ACC112 (cell line): ENCODE data around the gene ARHGAP4.

Experiments used
- H2AFZ ChIP-seq: fragments of 200-600 bp; sonication (generic); one replicate; pipeline ENCODE4 v1.6.0; 2017; ENCODE audit warnings: antibody characterized with exemption, low read length; ENCODE audit not compliant: unreplicated experiment
- H3K27ac ChIP-seq: fragments of 200-600 bp; sonication (generic); 2 replicates; pipeline ENCODE4 v1.5.1; 2014; ENCODE audit warnings: low read depth, mild to moderate bottlenecking, antibody characterized with exemption, low read length, moderate library complexity
- H3K27me3 ChIP-seq: fragments of 200-600 bp; sonication (generic); 2 replicates; pipeline ENCODE4 v1.6.1; 2014; ENCODE audit warnings: mild to moderate bottlenecking, antibody characterized with exemption, low read length, moderate library complexity, mixed read lengths; ENCODE audit not compliant: insufficient read depth
- H3K36me3 ChIP-seq: fragments of 200-600 bp; sonication (generic); 2 replicates; pipeline ENCODE4 v1.6.1; 2016; ENCODE audit warnings: mild to moderate bottlenecking, antibody characterized with exemption, low read length, moderate library complexity, mixed read lengths; ENCODE audit not compliant: insufficient read depth
- H3K4me1 ChIP-seq: fragments of 200-600 bp; sonication (generic); one replicate; pipeline ENCODE4 v1.6.1; 2016; ENCODE audit warnings: low read length, mixed read lengths; ENCODE audit not compliant: insufficient read depth, unreplicated experiment, control insufficient read depth
- H3K4me3 ChIP-seq: fragments of 200-600 bp; sonication (generic); 2 replicates; pipeline ENCODE4 v1.5.1; 2014; ENCODE audit warnings: mild to moderate bottlenecking, low read depth, low read length
- H3K79me2 ChIP-seq: fragments of 200-600 bp; sonication (generic); one replicate; pipeline ENCODE4 v1.6.0; 2016; ENCODE audit warnings: low read length; ENCODE audit not compliant: control insufficient read depth, unreplicated experiment, insufficient read depth

The ARHGAP4 gene

DNA sequence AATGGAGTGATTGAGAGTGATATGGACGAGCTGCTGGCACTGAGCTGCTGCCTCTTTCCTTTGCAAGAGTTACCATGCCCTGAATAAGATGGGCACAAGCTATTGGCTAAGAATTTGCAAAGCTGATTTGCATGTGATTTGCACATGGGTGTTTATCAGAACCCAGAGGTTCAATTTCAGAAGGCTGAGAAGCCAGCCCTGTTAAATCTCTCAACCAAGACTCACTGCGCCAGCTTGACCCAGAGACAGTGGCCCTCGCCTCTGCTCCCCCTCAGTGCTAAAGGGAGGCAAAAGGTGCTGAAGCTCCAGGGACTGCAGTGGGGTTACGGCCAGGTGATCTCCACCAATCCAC lies 701 bp downstream of the ARHGAP4 start:
- no peak overlapping the region for H3K4me3 ChIP-seq
- no peaks in the 10 kb centered on the region for H3K79me2 ChIP-seq
- H3K4me1 ChIP-seq = peaks cover 9% of the 10 kb centered on the region
- no peak overlapping the region for H2AFZ ChIP-seq
- no peak overlapping the region for H3K27ac ChIP-seq
- no peaks in the 10 kb centered on the region for H3K27me3 ChIP-seq
- no peaks in the 10 kb centered on the region for H3K36me3 ChIP-seq

- H3K4me3 ChIP-seq = no peak overlapping the region
- no peaks in the 10 kb centered on the region for H3K36me3 ChIP-seq
- H3K27ac ChIP-seq = no peak overlapping the region
- no peaks in the 10 kb centered on the region for H3K79me2 ChIP-seq
- peaks cover 9% of the 10 kb centered on the region for H3K4me1 ChIP-seq
- H3K27me3 ChIP-seq = no peaks in the 10 kb centered on the region
- no peak overlapping the region for H2AFZ ChIP-seq
These were observed 1.8 kb downstream of the ARHGAP4 start for GRCh38 chrX:153924149-153924861.

GRCh38 chrX:153922932-153923857 lies 2.9 kb downstream of the ARHGAP4 start:
- Histone ChIP-seq H2AFZ (no peak overlapping the region), H3K4me1 (peaks cover 9% of the 10 kb centered on the region), H3K27me3 (no peaks in the 10 kb centered on the region), H3K4me3 (no peak overlapping the region), H3K36me3 (no peaks in the 10 kb centered on the region), H3K27ac (no peak overlapping the region), H3K79me2 (no peaks in the 10 kb centered on the region)

DNA sequence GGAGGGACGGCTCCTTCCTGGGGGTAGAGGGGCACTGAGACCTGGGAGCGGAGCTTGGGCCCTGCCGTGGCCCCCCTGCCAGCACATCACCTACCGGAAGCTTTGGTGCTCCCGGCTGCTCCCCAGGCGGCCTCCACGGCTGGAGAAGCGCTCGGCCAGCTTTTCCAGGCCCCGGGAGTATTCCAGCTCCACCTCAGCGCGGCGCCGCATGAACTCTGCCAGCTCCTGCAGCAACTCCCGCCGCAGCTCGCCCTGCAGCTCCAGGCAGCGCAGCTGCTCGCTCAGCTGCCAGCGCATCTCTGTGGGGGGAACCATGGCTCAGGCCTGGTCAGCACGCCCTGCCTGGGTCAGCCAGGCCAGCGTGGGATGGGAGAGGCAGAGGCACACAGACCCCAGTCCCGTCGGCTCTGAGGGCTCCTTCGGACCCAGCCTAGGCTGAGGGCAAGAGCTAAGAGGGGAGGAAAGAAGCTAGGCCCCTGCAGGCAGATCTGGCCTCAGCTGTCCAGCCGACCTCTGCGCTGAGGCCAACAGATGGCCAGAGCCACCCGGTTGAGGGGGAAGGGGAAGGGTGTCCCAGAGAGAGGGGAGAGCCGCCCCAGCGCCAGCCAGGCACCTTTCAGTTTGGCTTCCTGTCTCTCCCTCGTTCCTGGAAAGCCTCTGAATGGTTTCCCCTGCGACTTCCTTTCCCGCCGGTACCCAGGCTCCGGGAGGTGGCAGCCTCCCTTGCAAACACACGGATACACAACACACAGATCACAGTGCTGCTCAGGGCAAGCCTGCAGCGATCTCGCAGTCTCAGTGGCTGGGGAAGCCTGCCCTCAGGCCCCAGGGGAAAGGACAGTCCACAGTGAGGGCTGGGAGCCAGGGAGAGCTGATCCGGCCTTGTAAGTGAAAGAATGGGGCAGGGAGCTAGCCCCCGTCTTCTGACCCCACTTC lies 4.3 kb downstream of the ARHGAP4 start:
- peaks cover 4% of the 10 kb centered on the region for H3K4me1 ChIP-seq

GRCh38 chrX:153921070-153921469 lies 5.0 kb downstream of the ARHGAP4 start:
- Histone ChIP-seq H3K36me3 (no peaks in the 10 kb centered on the region), H3K4me3 (no peak overlapping the region), H3K4me1 (no peaks in the 10 kb centered on the region), H3K79me2 (no peaks in the 10 kb centered on the region), H3K27ac (no peak overlapping the region), H2AFZ (no peak overlapping the region), H3K27me3 (no peaks in the 10 kb centered on the region)

More for the DNA sequence above, 4.3 kb downstream of the ARHGAP4 start:
- H3K79me2 ChIP-seq = no peaks in the 10 kb centered on the region
- H3K36me3 ChIP-seq = no peaks in the 10 kb centered on the region
- no peak overlapping the region for H2AFZ ChIP-seq
- H3K4me3 ChIP-seq = no peak overlapping the region
- H3K27ac ChIP-seq = no peak overlapping the region
- H3K27me3 ChIP-seq = no peaks in the 10 kb centered on the region

DNA sequence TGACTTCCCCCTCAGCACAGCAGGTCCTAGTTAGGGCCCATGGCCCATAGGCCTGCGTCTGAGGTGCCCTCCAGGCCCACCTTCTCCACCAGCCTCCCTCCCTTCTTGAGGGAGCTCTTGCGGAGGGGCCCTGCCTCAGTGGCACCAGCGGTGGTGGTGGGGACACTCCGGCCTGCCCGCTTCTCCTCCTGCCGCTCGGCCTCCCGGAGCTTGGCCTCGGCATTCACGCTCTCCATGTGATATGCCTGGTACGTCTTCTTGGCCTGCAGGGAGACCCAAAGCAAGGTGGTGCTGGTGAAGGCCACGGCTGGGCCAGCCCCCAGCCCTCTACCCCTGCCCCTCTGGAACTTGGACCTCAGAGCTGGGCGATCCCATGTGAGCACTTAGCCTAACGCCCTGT lies 5.5 kb downstream of the ARHGAP4 start:
- H2AFZ ChIP-seq = no peak overlapping the region
- H3K4me3 ChIP-seq = no peak overlapping the region
- no peaks in the 10 kb centered on the region for H3K36me3 ChIP-seq
- no peaks in the 10 kb centered on the region for H3K4me1 ChIP-seq
- H3K27ac ChIP-seq = no peak overlapping the region
- no peaks in the 10 kb centered on the region for H3K27me3 ChIP-seq
- H3K79me2 ChIP-seq = no peaks in the 10 kb centered on the region

DNA sequence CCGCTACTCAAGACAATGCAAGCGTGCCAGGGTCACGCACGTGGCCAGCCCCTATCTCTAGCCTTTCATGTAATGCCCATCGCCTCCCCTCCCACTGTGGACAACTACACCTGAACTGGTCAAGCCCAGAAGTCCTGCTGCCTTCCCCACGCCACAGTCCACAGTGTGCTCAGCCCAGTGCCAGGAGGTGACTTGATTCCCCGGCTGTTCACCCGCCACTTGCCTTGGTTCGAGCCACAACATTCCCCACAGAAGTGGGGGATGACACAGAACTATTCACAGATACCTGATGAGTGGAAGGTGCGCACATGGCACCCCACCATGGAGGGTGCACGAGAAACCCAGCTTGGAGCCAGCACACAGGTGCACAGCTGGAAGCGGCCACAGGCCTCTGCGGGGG lies 6.8 kb downstream of the ARHGAP4 start:
- no peaks in the 10 kb centered on the region for H3K4me1 ChIP-seq
- no peaks in the 10 kb centered on the region for H3K36me3 ChIP-seq
- no peaks in the 10 kb centered on the region for H3K79me2 ChIP-seq
- no peak overlapping the region for H3K4me3 ChIP-seq
- H3K27me3 ChIP-seq = no peaks in the 10 kb centered on the region
- H2AFZ ChIP-seq = no peak overlapping the region
- H3K27ac ChIP-seq = no peak overlapping the region

DNA sequence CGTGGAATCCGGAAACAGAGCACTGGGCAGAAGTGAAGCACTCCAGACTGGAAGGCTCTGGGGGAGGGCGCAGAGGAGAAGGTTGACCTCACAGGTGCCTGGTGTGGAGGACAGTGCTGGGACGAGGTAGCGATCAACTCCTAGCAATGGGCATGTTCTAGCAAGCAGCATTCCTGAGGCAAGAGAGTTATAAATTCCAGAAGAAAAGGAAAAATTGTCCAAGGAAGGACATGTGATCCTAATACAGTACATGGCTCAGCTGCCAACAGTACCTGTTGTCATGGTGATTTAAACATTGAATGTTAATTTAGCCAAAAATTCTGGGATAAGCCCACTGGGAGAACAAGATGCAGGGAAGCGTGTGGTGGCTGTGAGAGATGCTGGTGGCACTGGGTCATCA lies 8.2 kb downstream of the ARHGAP4 start:
- Histone ChIP-seq H3K79me2 (no peaks in the 10 kb centered on the region), H3K27ac (no peak overlapping the region), H3K27me3 (no peaks in the 10 kb centered on the region), H3K4me1 (no peaks in the 10 kb centered on the region), H2AFZ (no peak overlapping the region), H3K36me3 (no peaks in the 10 kb centered on the region), H3K4me3 (no peak overlapping the region)

DNA sequence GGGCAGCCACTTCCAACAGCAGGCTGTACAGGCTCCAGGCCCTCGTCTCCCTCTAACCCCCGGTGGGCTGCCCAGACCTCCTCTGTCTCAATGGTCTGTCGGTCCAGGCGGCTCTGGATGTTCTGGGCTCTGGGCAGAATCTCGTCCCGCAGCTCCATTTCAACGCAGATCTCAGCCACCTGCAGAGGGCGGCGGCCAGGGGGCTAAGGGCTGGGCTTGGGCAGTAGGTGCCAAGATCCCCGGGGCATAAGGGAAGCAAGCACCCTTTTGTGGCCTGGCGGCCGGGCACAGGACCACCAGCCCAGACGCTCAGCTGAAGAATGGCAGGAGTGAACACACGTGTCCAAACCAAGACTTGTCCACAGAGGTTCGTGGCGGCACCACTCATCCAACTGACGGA lies 12.4 kb downstream of the ARHGAP4 start:
- H3K4me3 ChIP-seq = no peak overlapping the region
- H3K27me3 ChIP-seq = no peaks in the 10 kb centered on the region
- H2AFZ ChIP-seq = no peak overlapping the region
- no peaks in the 10 kb centered on the region for H3K79me2 ChIP-seq
- H3K36me3 ChIP-seq = no peaks in the 10 kb centered on the region
- H3K4me1 ChIP-seq = no peaks in the 10 kb centered on the region
- H3K27ac ChIP-seq = no peak overlapping the region

DNA sequence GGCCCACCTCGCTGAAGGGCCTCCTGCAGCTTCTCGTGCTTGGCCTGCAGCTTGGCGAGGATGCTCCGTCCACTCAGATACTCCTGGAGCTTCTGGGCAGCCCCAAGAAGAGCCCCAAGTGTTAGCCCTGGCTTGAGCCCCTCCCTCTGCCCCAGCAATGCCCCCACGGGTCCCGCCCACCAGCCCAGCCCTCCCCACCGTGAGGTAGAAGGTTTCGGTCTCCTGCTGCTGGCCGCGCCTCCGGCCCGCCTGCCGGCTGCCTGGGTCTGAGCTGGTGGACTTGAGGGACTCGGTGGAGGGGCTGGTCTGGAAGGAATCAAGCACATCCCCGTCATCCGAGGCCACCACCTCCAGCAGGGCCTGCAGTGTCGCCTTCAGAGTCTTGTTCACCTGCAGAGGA lies 12.9 kb downstream of the ARHGAP4 start:
- Histone ChIP-seq H3K4me1 (no peaks in the 10 kb centered on the region), H2AFZ (no peak overlapping the region), H3K27ac (no peak overlapping the region), H3K4me3 (no peak overlapping the region), H3K79me2 (no peaks in the 10 kb centered on the region), H3K36me3 (no peaks in the 10 kb centered on the region), H3K27me3 (no peaks in the 10 kb centered on the region)
